IPS DF 6.9 (cell line): ENCODE results near the gene MARCKSL1.
A peak's percentile ranks its signal among the peaks of the same experiment; 100 is the strongest.

Source experiments
- DNase-seq: peaks from one replicate; pipeline ENCODE4 v3.0.0-alpha.2; 2013; ENCODE audit warnings: low read depth, low spot score
- H3K27ac ChIP-seq: one replicate; pipeline ENCODE4 v1.5.1; 2013; ENCODE audit warnings: low read length, control low read depth
- H3K27me3 ChIP-seq: 2 replicates; pipeline ENCODE4 v1.6.1; 2013; ENCODE audit warnings: mild to moderate bottlenecking, low read length; ENCODE audit not compliant: control insufficient read depth, insufficient read depth
- H3K36me3 ChIP-seq: 2 replicates; pipeline ENCODE4 v1.6.1; 2013; ENCODE audit warnings: low read length; ENCODE audit not compliant: control insufficient read depth, insufficient read depth
- H3K4me1 ChIP-seq: 2 replicates; pipeline ENCODE4 v1.6.1; 2013; ENCODE audit warnings: low read length; ENCODE audit not compliant: control insufficient read depth, insufficient read depth
- H3K4me3 ChIP-seq: 2 replicates; pipeline ENCODE4 v1.5.1; 2013; ENCODE audit warnings: mild to moderate bottlenecking, low read length
- H3K9me3 ChIP-seq: 2 replicates; pipeline ENCODE4 v1.6.1; 2013; ENCODE audit warnings: low read length, inconsistent platforms; ENCODE audit not compliant: control insufficient read depth, insufficient read depth
- WGBS: extraction: QIAGEN DNeasy Blood & Tissue Kit; methylation state at CpG from one replicate; pipeline ENCODE4 v1.1.7; 2013; ENCODE audit warnings: mixed read lengths, missing lambda C conversion rate; ENCODE audit not compliant: insufficient read length, insufficient coverage; 5-methylcytosine and 5-hydroxymethylcytosine counted together

Gene MARCKSL1

GRCh38 chr1:32341186-32341757, 5.2 kb upstream of the MARCKSL1 start:
- no peak overlapping the region for H3K4me3 ChIP-seq
- no peaks in the 10 kb centered on the region for H3K9me3 ChIP-seq
- WGBS = no CpG with 5 or more reads among the region's 11 CpGs
- peaks cover 7% of the 10 kb centered on the region; the same call in 1 of the 2 replicates for H3K4me1 ChIP-seq
- no peaks in the 10 kb centered on the region for H3K27me3 ChIP-seq
- H3K27ac ChIP-seq = no peak overlapping the region
- no peaks in the 10 kb centered on the region for H3K36me3 ChIP-seq
- no peak for DNase-seq

- H3K27ac ChIP-seq = no peak overlapping the region
- H3K36me3 ChIP-seq = peaks cover 2% of the 10 kb centered on the region; the same call in 1 of the 2 replicates
- no CpG with 5 or more reads among the region's 5 CpGs for WGBS
- peaks cover 8% of the 10 kb centered on the region for H3K4me1 ChIP-seq
- H3K9me3 ChIP-seq = no peaks in the 10 kb centered on the region
- DNase-seq = no peak
- no peaks in the 10 kb centered on the region for H3K27me3 ChIP-seq
- H3K4me3 ChIP-seq = no peak overlapping the region
Measured at GRCh38 chr1:32339363-32339978, 3.4 kb upstream of the MARCKSL1 start.

GRCh38 chr1:32338637-32339145, 2.7 kb upstream of the MARCKSL1 start:
- H3K4me1 ChIP-seq = peaks cover 11% of the 10 kb centered on the region
- H3K9me3 ChIP-seq = no peaks in the 10 kb centered on the region
- WGBS = no CpG with 5 or more reads among the region's 14 CpGs
- H3K27me3 ChIP-seq = no peaks in the 10 kb centered on the region
- no peak overlapping the region for H3K4me3 ChIP-seq
- H3K27ac ChIP-seq = no peak overlapping the region
- peaks cover 8% of the 10 kb centered on the region; the same call in 1 of the 2 replicates for H3K36me3 ChIP-seq
- no peak for DNase-seq

GRCh38 chr1:32337855-32338636, 2.0 kb upstream of the MARCKSL1 start:
- no peak overlapping the region for H3K4me3 ChIP-seq
- WGBS = no CpG with 5 or more reads among the region's 16 CpGs
- peaks cover 8% of the 10 kb centered on the region; the same call in 1 of the 2 replicates for H3K36me3 ChIP-seq
- H3K9me3 ChIP-seq = no peaks in the 10 kb centered on the region
- H3K4me1 ChIP-seq = peaks cover 11% of the 10 kb centered on the region
- no peaks in the 10 kb centered on the region for H3K27me3 ChIP-seq
- no peak overlapping the region for H3K27ac ChIP-seq
- DNase-seq = no peak

- no peak for DNase-seq
- Histone ChIP-seq H3K27ac (no peak overlapping the region), H3K4me1 (peaks cover 15% of the 10 kb centered on the region), H3K27me3 (no peaks in the 10 kb centered on the region), H3K36me3 (peaks cover 12% of the 10 kb centered on the region; the same call in 1 of the 2 replicates), H3K9me3 (no peaks in the 10 kb centered on the region), H3K4me3 (no peak overlapping the region)
- WGBS = no CpG with 5 or more reads among the region's 8 CpGs
Measured at GRCh38 chr1:32336963-32337675, 1.1 kb upstream of the MARCKSL1 start.

GRCh38 chr1:32336591-32336932, 529 bp upstream of the MARCKSL1 start:
- Histone ChIP-seq H3K27ac (no peak overlapping the region), H3K36me3 (peaks cover 12% of the 10 kb centered on the region; the same call in 1 of the 2 replicates), H3K27me3 (no peaks in the 10 kb centered on the region), H3K4me1 (peaks cover 15% of the 10 kb centered on the region), H3K4me3 (peak overlapping the region; percentile 98; the same call in 1 of the 2 replicates), H3K9me3 (no peaks in the 10 kb centered on the region)
- no CpG with 5 or more reads among the region's 15 CpGs for WGBS
- no peak for DNase-seq

GRCh38 chr1:32335535-32335789, 571 bp downstream of the MARCKSL1 start:
- H3K27me3 ChIP-seq = no peaks in the 10 kb centered on the region
- peak overlapping the region; percentile 98; the same call in 1 of the 2 replicates for H3K4me3 ChIP-seq
- WGBS = no CpG with 5 or more reads among the region's 34 CpGs
- no peaks in the 10 kb centered on the region for H3K9me3 ChIP-seq
- H3K36me3 ChIP-seq = peaks cover 14% of the 10 kb centered on the region; the same call in 1 of the 2 replicates
- H3K4me1 ChIP-seq = peaks cover 11% of the 10 kb centered on the region
- no peak for DNase-seq
- no peak overlapping the region for H3K27ac ChIP-seq

- Histone ChIP-seq H3K4me1 (peaks cover 11% of the 10 kb centered on the region), H3K4me3 (peak overlapping the region; percentile 98), H3K9me3 (no peaks in the 10 kb centered on the region), H3K27me3 (no peaks in the 10 kb centered on the region), H3K27ac (no peak overlapping the region), H3K36me3 (peaks cover 16% of the 10 kb centered on the region; the same call in 1 of the 2 replicates)
- no peak for DNase-seq
- WGBS = no CpG with 5 or more reads among the region's 46 CpGs
Measured at GRCh38 chr1:32334864-32335534, 1.0 kb downstream of the MARCKSL1 start.

GRCh38 chr1:32334274-32334861, 1.7 kb downstream of the MARCKSL1 start:
- no peak overlapping the region for H3K27ac ChIP-seq
- no CpG with 5 or more reads among the region's 9 CpGs for WGBS
- peaks cover 11% of the 10 kb centered on the region for H3K4me1 ChIP-seq
- H3K36me3 ChIP-seq = peaks cover 21% of the 10 kb centered on the region; the same call in 1 of the 2 replicates
- H3K4me3 ChIP-seq = peak overlapping the region; percentile 98; the same call in 1 of the 2 replicates
- H3K27me3 ChIP-seq = no peaks in the 10 kb centered on the region
- H3K9me3 ChIP-seq = no peaks in the 10 kb centered on the region
- no peak for DNase-seq
